HUES48 (cell line): ENCODE results near the gene SLIT3.

ENCODE experiments used
- H3K27ac ChIP-seq: one replicate; pipeline ENCODE4 v1.7.0; 2013; ENCODE audit warnings: low read depth, low read length, inconsistent platforms
- H3K27me3 ChIP-seq: 2 replicates; pipeline ENCODE4 v1.6.1; 2013; ENCODE audit warnings: mild to moderate bottlenecking, low read length; ENCODE audit not compliant: control insufficient read depth, insufficient read depth
- H3K36me3 ChIP-seq: 2 replicates; pipeline ENCODE4 v1.6.1; 2013; ENCODE audit warnings: low read length; ENCODE audit not compliant: control insufficient read depth, insufficient read depth
- H3K4me1 ChIP-seq: 2 replicates; pipeline ENCODE4 v1.6.1; 2013; ENCODE audit warnings: mild to moderate bottlenecking, low read length; ENCODE audit not compliant: control insufficient read depth, insufficient read depth
- H3K4me3 ChIP-seq: 2 replicates; pipeline ENCODE4 v1.5.1; 2013; ENCODE audit warnings: mild to moderate bottlenecking, low read depth, low read length
- H3K9ac ChIP-seq: 2 replicates; pipeline ENCODE4 v1.6.1; 2013; ENCODE audit warnings: mild to moderate bottlenecking, low read depth, low read length, moderate library complexity
- H3K9me3 ChIP-seq: 2 replicates; pipeline ENCODE4 v1.6.1; 2013; ENCODE audit warnings: low read length; ENCODE audit not compliant: control insufficient read depth, insufficient read depth

The SLIT3 gene

GRCh38 chr5:169104937-169105494 is 195.9 kb downstream of the SLIT3 start:
- no peak overlapping the region for H3K9ac ChIP-seq
- no peaks in the 10 kb centered on the region for H3K9me3 ChIP-seq
- H3K27ac ChIP-seq: no peak overlapping the region
- H3K4me3 ChIP-seq: no peak overlapping the region
- no peaks in the 10 kb centered on the region for H3K27me3 ChIP-seq
- peaks cover 8% of the 10 kb centered on the region; the same call in 1 of the 2 replicates for H3K4me1 ChIP-seq
- H3K36me3 ChIP-seq: no peaks in the 10 kb centered on the region

- Histone ChIP-seq H3K27ac (no peak overlapping the region), H3K36me3 (no peaks in the 10 kb centered on the region), H3K4me3 (no peak overlapping the region), H3K27me3 (0 out of 2 replicates have a peak, but pooled peaks cover 4% of the 10 kb centered on the region), H3K4me1 (peaks cover 8% of the 10 kb centered on the region; the same call in 1 of the 2 replicates), H3K9me3 (no peaks in the 10 kb centered on the region), H3K9ac (no peak overlapping the region)
These were observed 197.3 kb downstream of the SLIT3 start for GRCh38 chr5:169103586-169104181.

GRCh38 chr5:169101966-169102365 is 199.0 kb downstream of the SLIT3 start:
- Histone ChIP-seq H3K27me3 (0 out of 2 replicates have a peak, but pooled peaks cover 4% of the 10 kb centered on the region), H3K9ac (no peak overlapping the region), H3K4me1 (peaks cover 8% of the 10 kb centered on the region; the same call in 1 of the 2 replicates), H3K27ac (no peak overlapping the region), H3K4me3 (no peak overlapping the region), H3K36me3 (no peaks in the 10 kb centered on the region), H3K9me3 (no peaks in the 10 kb centered on the region)

GRCh38 chr5:169100735-169101075 is 200.2 kb downstream of the SLIT3 start:
- no peak overlapping the region for H3K9ac ChIP-seq
- H3K27ac ChIP-seq: peak overlapping the region; percentile 26
- no peaks in the 10 kb centered on the region for H3K9me3 ChIP-seq
- no peaks in the 10 kb centered on the region for H3K36me3 ChIP-seq
- peaks cover 8% of the 10 kb centered on the region for H3K4me1 ChIP-seq
- H3K27me3 ChIP-seq: 0 out of 2 replicates have a peak, but pooled peaks cover 4% of the 10 kb centered on the region
- H3K4me3 ChIP-seq: no peak overlapping the region

GRCh38 chr5:169099801-169100734 is 200.9 kb downstream of the SLIT3 start:
- H3K27ac ChIP-seq: no peak overlapping the region
- H3K36me3 ChIP-seq: no peaks in the 10 kb centered on the region
- H3K4me1 ChIP-seq: peaks cover 8% of the 10 kb centered on the region

GRCh38 chr5:169098331-169099121 is 202.4 kb downstream of the SLIT3 start:
- H3K27me3 ChIP-seq: 0 out of 2 replicates have a peak, but pooled peaks cover 4% of the 10 kb centered on the region

More at GRCh38 chr5:169099801-169100734, 200.9 kb downstream of the SLIT3 start:
- no peak overlapping the region for H3K4me3 ChIP-seq
- no peaks in the 10 kb centered on the region for H3K9me3 ChIP-seq
- no peak overlapping the region for H3K9ac ChIP-seq
- 0 out of 2 replicates have a peak, but pooled peaks cover 4% of the 10 kb centered on the region for H3K27me3 ChIP-seq

GRCh38 chr5:169097374-169098326 is 203.3 kb downstream of the SLIT3 start:
- Histone ChIP-seq H3K27ac (no peak overlapping the region), H3K9me3 (no peaks in the 10 kb centered on the region), H3K27me3 (0 out of 2 replicates have a peak, but pooled peaks cover 4% of the 10 kb centered on the region), H3K36me3 (no peaks in the 10 kb centered on the region), H3K4me3 (no peak overlapping the region), H3K4me1 (peaks cover 8% of the 10 kb centered on the region), H3K9ac (no peak overlapping the region)

More at GRCh38 chr5:169098331-169099121, 202.4 kb downstream of the SLIT3 start:
- Histone ChIP-seq H3K9me3 (no peaks in the 10 kb centered on the region), H3K36me3 (no peaks in the 10 kb centered on the region), H3K27ac (no peak overlapping the region), H3K9ac (no peak overlapping the region), H3K4me1 (peaks cover 8% of the 10 kb centered on the region), H3K4me3 (no peak overlapping the region)

- Histone ChIP-seq H3K27me3 (0 out of 2 replicates have a peak, but pooled peaks cover 4% of the 10 kb centered on the region), H3K27ac (no peak overlapping the region), H3K4me3 (no peak overlapping the region), H3K4me1 (peaks cover 7% of the 10 kb centered on the region), H3K9me3 (no peaks in the 10 kb centered on the region), H3K36me3 (no peaks in the 10 kb centered on the region), H3K9ac (no peak overlapping the region)
These were observed 205.0 kb downstream of the SLIT3 start for GRCh38 chr5:169095976-169096375.

GRCh38 chr5:169095410-169095960 is 205.5 kb downstream of the SLIT3 start:
- H3K36me3 ChIP-seq: no peaks in the 10 kb centered on the region
- H3K27me3 ChIP-seq: 0 out of 2 replicates have a peak, but pooled peaks cover 4% of the 10 kb centered on the region
- no peak overlapping the region for H3K9ac ChIP-seq
- peaks cover 2% of the 10 kb centered on the region for H3K4me1 ChIP-seq
- H3K27ac ChIP-seq: no peak overlapping the region
- no peak overlapping the region for H3K4me3 ChIP-seq
- no peaks in the 10 kb centered on the region for H3K9me3 ChIP-seq
